Choroid plexus epithelial cell (primary cell): ENCODE results near the gene MAP3K20.
A peak's percentile ranks its signal among the peaks of the same experiment; 100 is the strongest.

Source experiments
- DNase-seq: peaks from one replicate; pipeline ENCODE4 v3.0.0-alpha.2; 2010; ENCODE audit warnings: low read depth
- H3K4me3 ChIP-seq: 2 replicates; pipeline ENCODE4 v1.5.1; 2011; ENCODE audit warnings: low read depth, mild to moderate bottlenecking, control low read depth, low read length, moderate library complexity
- TF ChIP-seq, protein P1 (sequence below): conservative IDR thresholded peaks from 2 replicates; pipeline ENCODE4 v1.5.1; 2011; ENCODE audit warnings: low read depth, mild to moderate bottlenecking, control low read depth, inconsistent platforms, low read length, moderate library complexity

The MAP3K20 gene

DNA sequence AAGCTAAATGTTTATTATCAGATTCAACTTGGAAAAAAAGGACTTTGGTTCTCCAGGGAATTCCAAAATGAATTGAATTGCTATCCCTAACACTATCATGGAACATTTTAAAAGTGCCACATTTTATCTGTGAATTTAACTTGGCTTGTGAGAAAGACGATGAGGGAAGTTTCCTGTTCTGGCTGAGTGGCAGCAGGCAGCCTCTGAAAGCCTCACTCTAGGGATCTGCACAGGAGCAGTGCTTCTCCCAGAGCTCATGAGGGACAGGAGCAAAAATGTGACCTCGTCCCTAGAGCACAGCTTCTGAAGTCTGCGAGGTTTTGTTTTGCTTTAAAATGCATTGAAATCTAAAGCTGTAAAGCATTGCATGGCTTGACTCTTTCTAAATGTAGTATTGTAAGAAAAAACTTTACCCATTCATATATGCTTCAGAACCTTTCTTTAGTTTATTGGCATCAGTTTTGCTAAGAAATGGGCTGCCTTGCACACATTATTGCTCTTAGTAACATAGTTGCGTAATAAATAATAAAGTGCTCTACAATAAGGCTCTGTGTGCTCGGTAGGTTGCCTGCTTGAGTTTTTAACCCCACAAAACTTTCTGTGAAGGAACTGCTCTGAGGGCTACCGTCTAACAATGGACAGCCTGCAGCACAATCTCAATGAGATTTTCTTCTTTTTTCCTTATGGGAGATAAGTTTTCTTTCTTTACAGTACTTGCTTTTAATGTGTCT lies 142.8 kb downstream of the MAP3K20 start:
- H3K4me3 ChIP-seq, result no peak overlapping the region
- peak; percentile 44 for DNase-seq
- TF ChIP-seq, protein P1, sequence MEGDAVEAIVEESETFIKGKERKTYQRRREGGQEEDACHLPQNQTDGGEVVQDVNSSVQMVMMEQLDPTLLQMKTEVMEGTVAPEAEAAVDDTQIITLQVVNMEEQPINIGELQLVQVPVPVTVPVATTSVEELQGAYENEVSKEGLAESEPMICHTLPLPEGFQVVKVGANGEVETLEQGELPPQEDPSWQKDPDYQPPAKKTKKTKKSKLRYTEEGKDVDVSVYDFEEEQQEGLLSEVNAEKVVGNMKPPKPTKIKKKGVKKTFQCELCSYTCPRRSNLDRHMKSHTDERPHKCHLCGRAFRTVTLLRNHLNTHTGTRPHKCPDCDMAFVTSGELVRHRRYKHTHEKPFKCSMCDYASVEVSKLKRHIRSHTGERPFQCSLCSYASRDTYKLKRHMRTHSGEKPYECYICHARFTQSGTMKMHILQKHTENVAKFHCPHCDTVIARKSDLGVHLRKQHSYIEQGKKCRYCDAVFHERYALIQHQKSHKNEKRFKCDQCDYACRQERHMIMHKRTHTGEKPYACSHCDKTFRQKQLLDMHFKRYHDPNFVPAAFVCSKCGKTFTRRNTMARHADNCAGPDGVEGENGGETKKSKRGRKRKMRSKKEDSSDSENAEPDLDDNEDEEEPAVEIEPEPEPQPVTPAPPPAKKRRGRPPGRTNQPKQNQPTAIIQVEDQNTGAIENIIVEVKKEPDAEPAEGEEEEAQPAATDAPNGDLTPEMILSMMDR, result no peak

DNA sequence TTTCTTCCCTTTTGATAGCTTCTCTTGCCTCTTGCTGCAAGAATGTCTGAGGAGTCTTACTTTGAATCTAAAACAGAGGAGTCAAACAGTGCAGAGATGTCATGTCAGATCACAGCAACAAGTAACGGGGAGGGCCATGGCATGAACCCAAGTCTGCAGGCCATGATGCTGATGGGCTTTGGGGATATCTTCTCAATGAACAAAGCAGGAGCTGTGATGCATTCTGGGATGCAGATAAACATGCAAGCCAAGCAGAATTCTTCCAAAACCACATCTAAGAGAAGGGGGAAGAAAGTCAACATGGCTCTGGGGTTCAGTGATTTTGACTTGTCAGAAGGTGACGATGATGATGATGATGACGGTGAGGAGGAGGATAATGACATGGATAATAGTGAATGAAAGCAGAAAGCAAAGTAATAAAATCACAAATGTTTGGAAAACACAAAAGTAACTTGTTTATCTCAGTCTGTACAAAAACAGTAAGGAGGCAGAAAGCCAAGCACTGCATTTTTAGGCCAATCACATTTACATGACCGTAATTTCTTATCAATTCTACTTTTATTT lies 145.6 kb downstream of the MAP3K20 start:
- TF ChIP-seq, protein P1, result no peak
- H3K4me3 ChIP-seq, result no peak overlapping the region
- no peak for DNase-seq

DNA sequence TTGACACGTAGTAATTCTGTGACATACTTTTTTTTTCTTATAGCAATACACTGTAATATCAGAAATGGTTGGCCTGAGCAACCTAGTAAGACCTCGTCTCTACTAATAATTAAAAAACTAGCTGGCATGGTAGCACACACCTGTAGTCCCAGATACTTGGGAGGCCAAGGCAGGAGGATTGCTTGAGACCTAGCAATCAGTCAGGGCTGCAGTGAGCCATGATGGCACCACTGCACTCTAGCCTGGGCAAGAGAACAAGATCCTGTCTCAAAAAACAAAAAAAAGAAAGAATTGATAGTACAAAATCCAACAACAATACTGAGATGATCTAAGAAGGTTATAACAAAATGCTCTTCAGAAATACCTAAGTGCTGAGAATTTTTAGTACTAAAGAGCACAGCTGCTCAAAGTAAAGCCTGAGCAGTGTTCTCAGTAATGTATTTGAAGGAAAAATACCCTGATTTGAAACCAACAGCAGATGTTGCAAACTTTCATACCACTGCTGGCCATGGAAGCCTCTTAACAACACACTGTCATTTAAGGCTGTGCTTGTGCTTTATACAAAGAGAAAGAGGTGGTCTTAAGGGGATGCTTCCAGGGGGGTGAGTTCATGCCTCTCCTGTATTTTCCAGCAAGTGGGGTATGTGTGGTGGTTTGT lies 146.4 kb downstream of the MAP3K20 start:
- TF ChIP-seq, protein P1, result no peak
- DNase-seq, result peak; percentile 5
- H3K4me3 ChIP-seq, result no peak overlapping the region

DNA sequence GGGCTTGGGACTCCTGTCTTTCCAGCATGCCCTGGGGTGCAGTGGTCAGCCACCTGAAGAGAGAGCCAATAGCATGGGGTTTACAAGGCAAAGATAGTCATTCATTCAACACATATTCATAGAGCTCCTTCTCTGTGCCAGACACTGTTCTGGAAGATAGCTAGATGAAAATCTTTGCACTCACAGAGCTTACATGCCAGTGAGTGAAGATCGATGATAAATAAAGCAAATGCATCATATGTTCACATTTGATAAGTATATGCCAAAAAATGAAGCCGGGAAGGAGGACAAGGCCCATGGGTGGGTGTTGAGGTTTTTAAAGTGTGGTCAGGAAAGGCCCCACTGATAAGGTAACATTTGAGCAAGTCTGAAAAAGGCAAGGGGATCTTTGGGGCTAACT lies 148.2 kb downstream of the MAP3K20 start:
- no peak for DNase-seq
- no peak overlapping the region for H3K4me3 ChIP-seq
- TF ChIP-seq, protein P1, result no peak

DNA sequence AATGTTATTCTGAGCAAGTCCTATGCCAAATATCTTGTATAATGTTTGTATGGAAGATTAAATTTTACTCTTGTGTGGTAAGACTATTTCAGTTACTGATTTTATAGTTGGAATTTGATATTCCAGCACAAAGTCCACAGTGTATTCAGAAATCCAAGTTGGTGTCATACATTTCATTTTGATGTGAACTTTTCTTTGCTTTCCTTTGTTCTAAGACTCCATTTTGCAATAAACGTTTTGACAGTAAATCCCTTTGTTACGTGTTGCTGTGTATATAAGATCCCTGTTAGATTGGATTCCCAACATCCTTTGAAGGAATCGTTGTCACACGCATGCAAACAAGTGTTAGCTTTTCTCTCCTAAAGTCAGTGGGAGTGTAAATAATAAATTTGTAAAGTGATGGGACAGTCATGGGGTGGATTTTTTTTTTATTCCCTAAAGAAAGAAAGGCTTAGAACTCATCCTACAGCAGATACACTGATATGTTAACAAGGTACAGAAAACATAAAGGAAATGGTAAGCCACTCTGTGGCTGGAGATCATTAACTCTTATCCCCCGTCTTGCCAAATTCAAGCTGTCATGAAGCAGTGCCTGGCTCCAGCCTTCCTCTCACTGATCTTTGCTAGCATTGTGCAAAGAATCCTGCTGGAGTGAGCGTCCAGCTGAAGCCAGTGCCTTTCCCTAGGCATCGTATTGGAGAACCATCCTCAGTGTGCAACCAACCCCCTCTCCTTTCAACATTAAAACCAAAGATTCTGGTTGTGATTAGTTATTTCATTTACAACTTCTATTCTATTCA lies 151.5 kb downstream of the MAP3K20 start:
- H3K4me3 ChIP-seq, result no peak overlapping the region
- TF ChIP-seq, protein P1, result no peak
- no peak for DNase-seq

DNA sequence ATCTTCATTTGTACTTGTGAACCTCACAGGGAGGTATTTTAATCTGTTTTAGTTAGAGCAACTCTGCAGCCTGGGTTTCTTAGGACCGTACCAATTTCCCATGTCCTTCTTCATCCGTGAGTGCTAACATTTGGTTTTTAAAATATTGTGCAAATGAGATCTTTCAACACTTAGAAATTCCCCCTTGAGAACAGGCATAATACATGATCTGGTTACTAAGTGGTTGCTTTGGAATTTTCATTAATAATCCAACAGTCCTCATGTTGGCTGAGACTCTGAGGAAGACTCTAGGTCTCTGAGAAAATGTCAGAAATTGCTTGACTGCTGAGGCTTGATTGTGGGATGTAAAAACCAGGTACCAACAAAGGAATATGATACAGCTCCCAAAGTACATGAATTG lies 153.4 kb downstream of the MAP3K20 start:
- H3K4me3 ChIP-seq, result no peak overlapping the region
- DNase-seq, result no peak
- TF ChIP-seq, protein P1, result no peak
